ENCODE results near the gene SPIN4. TPM values are rescaled to one million over a fixed set of nuclear protein-coding genes. Genes with fewer than 3 reads are reported as not detected.
"Not testable (repeated sequence)": the region's sequence is repeated elsewhere in the genome, so short reads cannot be mapped to it uniquely, and the experiment has no call there.

SPIN4 gene
- total RNA-seq (1.3 and 1.8 TPM in 2 replicates), polyA plus RNA-seq (8.7 and 9.5 TPM in 2 replicates), polyA minus RNA-seq (ENCODE audit: low replicate concordance) (4.2 and 5.2 TPM in 2 replicates)
- 4.3 and 4.6 TPM in 2 replicates for polyA plus RNA-seq (2012)

- H3K4me2 ChIP-seq (ENCODE audit: extremely low read depth, insufficient read depth, low read length): peak within 1 kb of the TSS; percentile 75
- H4K20me1 ChIP-seq (ENCODE audit: control insufficient read depth, extremely low read depth, insufficient read depth, low read length): no peaks in the 10 kb centered on the region
- no peak for TF ChIP-seq EZH2 (IDR thresholded peaks at IDR 0.05; ENCODE audit: low read length, missing control alignments)
- TF ChIP-seq, protein P1, sequence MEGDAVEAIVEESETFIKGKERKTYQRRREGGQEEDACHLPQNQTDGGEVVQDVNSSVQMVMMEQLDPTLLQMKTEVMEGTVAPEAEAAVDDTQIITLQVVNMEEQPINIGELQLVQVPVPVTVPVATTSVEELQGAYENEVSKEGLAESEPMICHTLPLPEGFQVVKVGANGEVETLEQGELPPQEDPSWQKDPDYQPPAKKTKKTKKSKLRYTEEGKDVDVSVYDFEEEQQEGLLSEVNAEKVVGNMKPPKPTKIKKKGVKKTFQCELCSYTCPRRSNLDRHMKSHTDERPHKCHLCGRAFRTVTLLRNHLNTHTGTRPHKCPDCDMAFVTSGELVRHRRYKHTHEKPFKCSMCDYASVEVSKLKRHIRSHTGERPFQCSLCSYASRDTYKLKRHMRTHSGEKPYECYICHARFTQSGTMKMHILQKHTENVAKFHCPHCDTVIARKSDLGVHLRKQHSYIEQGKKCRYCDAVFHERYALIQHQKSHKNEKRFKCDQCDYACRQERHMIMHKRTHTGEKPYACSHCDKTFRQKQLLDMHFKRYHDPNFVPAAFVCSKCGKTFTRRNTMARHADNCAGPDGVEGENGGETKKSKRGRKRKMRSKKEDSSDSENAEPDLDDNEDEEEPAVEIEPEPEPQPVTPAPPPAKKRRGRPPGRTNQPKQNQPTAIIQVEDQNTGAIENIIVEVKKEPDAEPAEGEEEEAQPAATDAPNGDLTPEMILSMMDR (conservative IDR thresholded peaks at IDR 0.05 in 1 of 2, IDR thresholded peaks at IDR 0.05 in 1 of 2; ENCODE audit: low read depth in 1 of 2, low read length in 2 of 2): no peak
- H3K9me3 ChIP-seq (ENCODE audit: control insufficient read depth, insufficient read depth, low read depth, low read length): no peaks in the 10 kb centered on the region
- no peaks in the 10 kb centered on the region for H3K27me3 ChIP-seq (ENCODE audit: control insufficient read depth, insufficient read depth, low read length)
- H3K4me1 ChIP-seq (ENCODE audit: control insufficient read depth, extremely low read depth, insufficient read depth, low read length): no peaks in the 10 kb centered on the region
- H3K27ac ChIP-seq (ENCODE audit: insufficient read depth, low read length): peak within 1 kb of the TSS; percentile 76
- peak within 1 kb of the TSS; percentile 62 to 93 (median 74) for H3K4me3 ChIP-seq (replicated peaks in 1 of 4; ENCODE audit: control extremely low read depth in 1 of 4, insufficient read depth in 1 of 4, low read depth in 3 of 4, low read length in 4 of 4)
- peak within 1 kb of the TSS; percentile 87 for H2AFZ ChIP-seq (ENCODE audit: low read length)
- peaks cover 14% of the 10 kb centered on the region for H3K79me2 ChIP-seq (ENCODE audit: control insufficient read depth, insufficient read depth, low read length)
- DNase-seq (ENCODE audit: low read depth in 2 of 2): peak; percentile 82 to 86
- H3K9ac ChIP-seq (ENCODE audit: insufficient read depth, low read length): peak within 1 kb of the TSS; percentile 70
- H3K36me3 ChIP-seq (ENCODE audit: control insufficient read depth, insufficient read depth, low read length): no peaks in the 10 kb centered on the region
These were observed at the start of gene SPIN4 for GRCh38 chrX:63350941-63351616. Gene SPIN4 (minus strand): TSS chrX:63351332. CDS start chrX:63350819, 513 bp downstream.

DNA sequence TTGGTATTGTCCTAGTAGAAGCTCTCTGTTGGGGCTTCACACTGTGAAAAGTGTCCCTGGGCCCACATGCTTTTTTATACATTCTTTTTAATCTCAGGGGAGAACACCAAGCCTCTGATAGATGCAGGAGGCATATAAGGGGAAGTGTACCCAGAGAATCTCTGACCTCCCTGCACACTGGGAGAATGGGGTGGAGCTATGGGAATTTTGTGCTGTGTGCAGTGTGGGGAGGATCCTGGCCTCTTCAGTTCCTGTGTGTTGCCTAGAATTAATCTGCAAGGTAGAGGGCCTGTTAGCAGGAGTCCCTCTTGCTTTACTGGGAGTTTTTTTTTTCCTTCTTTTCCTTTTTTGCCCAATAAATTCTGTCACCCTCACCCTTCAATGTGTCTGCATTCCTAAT, 49.2 kb upstream of the SPIN4 start:
- Histone ChIP-seq H3K4me2 (ENCODE audit: extremely low read depth, insufficient read depth, low read length) (no peak overlapping the region), H3K79me2 (ENCODE audit: control insufficient read depth, insufficient read depth, low read length) (no peaks in the 10 kb centered on the region), H3K27me3 (ENCODE audit: control insufficient read depth, insufficient read depth, low read length) (no peaks in the 10 kb centered on the region), H3K4me3 (replicated peaks in 1 of 4; ENCODE audit: control extremely low read depth in 1 of 4, insufficient read depth in 1 of 4, low read depth in 3 of 4, low read length in 4 of 4) (no peak overlapping the region), H2AFZ (ENCODE audit: low read length) (no peak overlapping the region), H4K20me1 (ENCODE audit: control insufficient read depth, extremely low read depth, insufficient read depth, low read length) (no peaks in the 10 kb centered on the region), H3K27ac (ENCODE audit: insufficient read depth, low read length) (no peak overlapping the region), H3K36me3 (ENCODE audit: control insufficient read depth, insufficient read depth, low read length) (no peaks in the 10 kb centered on the region), H3K9me3 (ENCODE audit: control insufficient read depth, insufficient read depth, low read depth, low read length) (no peaks in the 10 kb centered on the region), H3K9ac (ENCODE audit: insufficient read depth, low read length) (no peak overlapping the region), H3K4me1 (ENCODE audit: control insufficient read depth, extremely low read depth, insufficient read depth, low read length) (no peaks in the 10 kb centered on the region)
- TF ChIP-seq EZH2 (IDR thresholded peaks at IDR 0.05; ENCODE audit: low read length, missing control alignments): no peak
- no peak for DNase-seq (ENCODE audit: low read depth in 2 of 2)

DNA sequence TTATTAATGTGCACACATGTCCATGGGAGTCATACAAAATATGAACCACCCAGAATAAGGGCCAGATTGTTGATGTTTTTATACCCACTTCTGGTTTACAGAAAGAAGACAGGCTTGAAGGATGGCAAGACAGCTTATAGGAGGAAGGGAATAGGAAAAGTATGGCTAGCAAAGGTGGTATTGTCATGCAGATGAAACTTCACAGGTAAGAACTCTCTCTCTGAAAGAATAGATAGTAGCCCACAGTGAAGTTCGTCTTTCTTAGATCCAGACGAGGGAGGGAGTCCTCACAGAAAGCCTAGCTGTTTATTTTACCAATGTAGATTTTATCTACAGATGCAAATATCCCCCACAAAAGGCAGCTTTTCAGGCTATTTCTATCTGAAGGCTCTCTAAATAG, 43.7 kb upstream of the SPIN4 start:
- Histone ChIP-seq H3K9ac (ENCODE audit: insufficient read depth, low read length) (no peak overlapping the region), H3K4me2 (ENCODE audit: extremely low read depth, insufficient read depth, low read length) (no peak overlapping the region), H3K27ac (ENCODE audit: insufficient read depth, low read length) (no peak overlapping the region), H4K20me1 (ENCODE audit: control insufficient read depth, extremely low read depth, insufficient read depth, low read length) (no peaks in the 10 kb centered on the region), H3K4me1 (ENCODE audit: control insufficient read depth, extremely low read depth, insufficient read depth, low read length) (no peaks in the 10 kb centered on the region), H3K9me3 (ENCODE audit: control insufficient read depth, insufficient read depth, low read depth, low read length) (no peaks in the 10 kb centered on the region), H3K36me3 (ENCODE audit: control insufficient read depth, insufficient read depth, low read length) (no peaks in the 10 kb centered on the region), H3K4me3 (replicated peaks in 1 of 4; ENCODE audit: control extremely low read depth in 1 of 4, insufficient read depth in 1 of 4, low read depth in 3 of 4, low read length in 4 of 4) (no peak overlapping the region), H3K79me2 (ENCODE audit: control insufficient read depth, insufficient read depth, low read length) (no peaks in the 10 kb centered on the region), H2AFZ (ENCODE audit: low read length) (no peak overlapping the region), H3K27me3 (ENCODE audit: control insufficient read depth, insufficient read depth, low read length) (no peaks in the 10 kb centered on the region)
- TF ChIP-seq, protein P1 (conservative IDR thresholded peaks at IDR 0.05 in 1 of 2, IDR thresholded peaks at IDR 0.05 in 1 of 2; ENCODE audit: low read depth in 1 of 2, low read length in 2 of 2): no peak
- no peak for TF ChIP-seq EZH2 (IDR thresholded peaks at IDR 0.05; ENCODE audit: low read length, missing control alignments)
- DNase-seq (ENCODE audit: low read depth in 2 of 2): no peak

GRCh38 chrX:63393094-63393493, 42.0 kb upstream of the SPIN4 start:
- H3K4me2 ChIP-seq (ENCODE audit: extremely low read depth, insufficient read depth, low read length); H3K79me2 ChIP-seq (ENCODE audit: control insufficient read depth, insufficient read depth, low read length); DNase-seq (ENCODE audit: low read depth in 2 of 2); H2AFZ ChIP-seq (ENCODE audit: low read length); H3K27me3 ChIP-seq (ENCODE audit: control insufficient read depth, insufficient read depth, low read length); H3K27ac ChIP-seq (ENCODE audit: insufficient read depth, low read length); H3K4me1 ChIP-seq (ENCODE audit: control insufficient read depth, extremely low read depth, insufficient read depth, low read length); H3K9ac ChIP-seq (ENCODE audit: insufficient read depth, low read length); H3K36me3 ChIP-seq (ENCODE audit: control insufficient read depth, insufficient read depth, low read length); H3K4me3 ChIP-seq (replicated peaks in 1 of 4; ENCODE audit: control extremely low read depth in 1 of 4, insufficient read depth in 1 of 4, low read depth in 3 of 4, low read length in 4 of 4); H3K9me3 ChIP-seq (ENCODE audit: control insufficient read depth, insufficient read depth, low read depth, low read length); H4K20me1 ChIP-seq (ENCODE audit: control insufficient read depth, extremely low read depth, insufficient read depth, low read length): not testable (repeated sequence)

All from fibroblast of lung (primary cell).